GM10266 (cell line): ENCODE data around the gene CHCHD3.

Experiments used
- DNase-seq: peaks from one replicate; pipeline ENCODE4 v3.0.0; 2012; ENCODE audit errors: extremely low spot score
- CTCF ChIP-seq: IDR thresholded peaks from 2 replicates; pipeline ENCODE4 v1.5.1; 2012; ENCODE audit warnings: mild to moderate bottlenecking, low read depth; ENCODE audit not compliant: control insufficient read depth, insufficient read depth; ENCODE audit errors: missing control alignments

Gene CHCHD3

GRCh38 chr7:132745510-132745909 lies 336.4 kb downstream of the CHCHD3 start:
- no peak for TF ChIP-seq CTCF
- no peak for DNase-seq

GRCh38 chr7:132743974-132744373 lies 337.9 kb downstream of the CHCHD3 start:
- no peak for DNase-seq
- no peak for TF ChIP-seq CTCF

- TF ChIP-seq CTCF, result no peak
- DNase-seq, result no peak
These were observed 339.7 kb downstream of the CHCHD3 start for GRCh38 chr7:132742189-132742612.

GRCh38 chr7:132740176-132740575 lies 341.7 kb downstream of the CHCHD3 start:
- DNase-seq, result no peak
- TF ChIP-seq CTCF, result no peak

GRCh38 chr7:132739271-132739955 lies 342.5 kb downstream of the CHCHD3 start:
- no peak for DNase-seq
- no peak for TF ChIP-seq CTCF

GRCh38 chr7:132738254-132738653 lies 343.6 kb downstream of the CHCHD3 start:
- no peak for DNase-seq
- no peak for TF ChIP-seq CTCF

GRCh38 chr7:132735476-132735875 lies 346.4 kb downstream of the CHCHD3 start:
- DNase-seq, result no peak
- TF ChIP-seq CTCF, result no peak
